Muscle layer of duodenum (tissue), 2 donors: ENCODE measurements around the gene CYB5RL.

Experiments
- H3K27ac ChIP-seq: one replicate; pipeline ENCODE4 v1.7.0; 2013; ENCODE audit warnings: mild to moderate bottlenecking, low read length
- H3K27me3 ChIP-seq: one replicate; pipeline ENCODE4 v1.7.0; 2013; ENCODE audit warnings: low read depth, mild to moderate bottlenecking, control low read depth, low read length
- H3K36me3 ChIP-seq, 2 donors: one replicate each; pipeline ENCODE4 v1.7.0; 2013; ENCODE audit warnings: low read length in 2 of 2, control low read depth in 1 of 2, mild to moderate bottlenecking in 1 of 2; ENCODE audit not compliant: insufficient read depth in 2 of 2, control insufficient read depth in 1 of 2
- H3K4me1 ChIP-seq, 2 donors: one replicate each; pipeline ENCODE4 v1.7.0; 2013; ENCODE audit warnings: low read length in 2 of 2, mild to moderate bottlenecking in 2 of 2, control low read depth in 1 of 2, moderate library complexity in 1 of 2; ENCODE audit not compliant: insufficient read depth in 2 of 2, control insufficient read depth in 1 of 2
- H3K4me3 ChIP-seq, 2 donors: one replicate each; pipeline ENCODE4 v1.7.0; 2013; ENCODE audit warnings: low read length in 2 of 2, low read depth in 1 of 2, mild to moderate bottlenecking in 1 of 2
- H3K9me3 ChIP-seq, 2 donors: one replicate each; pipeline ENCODE4 v1.7.0; 2013; ENCODE audit warnings: low read length in 2 of 2, control low read depth in 1 of 2, mild to moderate bottlenecking in 1 of 2; ENCODE audit not compliant: control insufficient read depth in 1 of 2
- donor health status: healthy.

The CYB5RL gene

DNA sequence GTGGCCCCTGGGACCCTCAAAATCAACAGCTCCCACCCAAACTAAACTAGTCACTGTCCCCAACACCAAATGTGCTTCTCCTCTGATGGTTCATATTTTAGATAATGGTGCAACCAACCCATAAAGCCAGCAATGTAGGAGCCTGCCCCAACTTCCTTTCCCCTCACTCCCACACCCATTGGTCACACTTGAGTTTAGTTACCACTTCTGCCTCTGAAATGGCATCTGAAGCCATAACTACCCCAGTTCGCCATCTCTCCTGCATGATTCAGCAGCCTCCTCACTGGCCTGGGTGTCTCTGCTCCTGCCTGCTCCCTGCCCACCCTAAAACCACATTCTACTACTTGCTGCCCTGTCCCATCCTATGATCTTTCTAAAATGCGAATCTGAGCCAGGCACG lies 43.6 kb downstream of the CYB5RL start:
- H3K4me3 ChIP-seq, result no peak overlapping the region
- no peaks in the 10 kb centered on the region for H3K4me1 ChIP-seq
- no peaks in the 10 kb centered on the region for H3K27me3 ChIP-seq

DNA sequence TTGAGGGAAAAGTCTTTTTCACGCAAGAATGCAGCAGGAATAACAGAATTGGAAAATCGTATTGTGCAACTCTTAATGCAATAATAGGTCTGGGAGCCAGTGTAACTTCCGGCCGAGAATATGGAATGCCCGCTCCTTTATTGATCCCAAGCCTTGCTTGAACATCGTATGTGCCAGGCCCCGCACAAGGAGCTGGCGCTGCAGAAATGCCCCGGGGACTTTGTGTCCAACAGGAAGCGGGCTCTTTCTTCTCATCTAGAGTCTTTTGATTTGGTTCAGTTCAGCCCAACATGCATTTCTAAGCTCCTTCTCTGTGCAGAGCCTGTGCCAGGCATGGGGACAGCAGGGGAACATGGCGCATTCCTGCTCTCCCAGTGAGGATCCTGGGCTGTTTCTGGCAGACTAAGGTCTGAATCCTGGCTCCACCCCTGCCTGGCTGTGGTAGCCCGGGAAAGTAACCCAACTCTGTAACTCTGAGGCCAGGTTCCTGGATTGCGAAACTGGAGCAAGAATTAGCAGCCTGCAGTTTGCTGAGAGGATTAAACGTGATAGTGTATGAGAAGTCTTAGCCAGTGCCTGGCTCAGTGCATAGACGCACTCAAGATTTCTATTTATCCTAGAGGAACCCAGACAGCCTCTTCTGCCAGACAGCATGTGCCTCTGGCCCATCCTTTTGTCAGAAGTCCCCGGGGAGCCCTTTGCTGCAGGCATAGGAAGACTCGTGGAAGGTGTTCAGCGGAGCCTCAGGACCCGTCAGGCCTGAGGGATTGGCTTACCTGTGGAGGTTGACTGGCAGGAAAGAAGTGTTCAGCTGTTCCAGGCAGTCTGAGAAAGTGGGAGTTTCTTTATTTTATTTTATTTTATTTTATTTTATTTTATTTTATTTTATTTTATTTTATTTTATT lies 46.0 kb downstream of the CYB5RL start:
- Histone ChIP-seq H3K27ac (no peak overlapping the region), H3K9me3 (no peaks in the 10 kb centered on the region), H3K36me3 (no peaks in the 10 kb centered on the region), H3K4me1 (no peaks in the 10 kb centered on the region), H3K27me3 (no peaks in the 10 kb centered on the region), H3K4me3 (no peak overlapping the region)

More for the DNA sequence above, 43.6 kb downstream of the CYB5RL start:
- Histone ChIP-seq H3K36me3 (no peaks in the 10 kb centered on the region), H3K9me3 (no peaks in the 10 kb centered on the region), H3K27ac (no peak overlapping the region)

DNA sequence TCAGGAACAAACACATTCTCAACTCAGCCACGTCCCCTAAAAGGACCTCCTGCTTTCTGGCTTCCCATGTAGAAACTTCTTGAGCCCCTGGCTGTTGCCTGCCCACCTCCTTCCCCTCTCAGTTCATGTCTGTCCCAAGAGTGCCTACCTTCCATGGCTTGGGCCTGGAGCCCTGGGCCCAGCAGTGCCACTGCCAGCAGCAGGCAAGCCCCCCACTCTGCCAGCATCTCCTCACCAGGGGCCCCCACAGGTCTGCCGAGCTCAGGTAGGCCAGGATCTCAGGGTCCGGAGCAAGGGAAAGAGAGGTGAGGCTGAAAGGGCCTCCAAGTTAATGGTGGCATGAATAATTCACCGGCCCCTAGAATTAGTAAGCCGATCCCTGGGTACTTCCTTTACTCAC lies 47.1 kb downstream of the CYB5RL start, which contains the start of gene CDCP2:
TSS of gene CDCP2 (minus strand) at position 305 of the 400 bp plus-strand sequence. CDS start at position 227, 78 bp downstream.
- H3K36me3 ChIP-seq, result no peaks in the 10 kb centered on the region
- no peaks in the 10 kb centered on the region for H3K4me1 ChIP-seq
- no peak within 1 kb of the TSS for H3K27ac ChIP-seq
- no peaks in the 10 kb centered on the region for H3K27me3 ChIP-seq
- H3K9me3 ChIP-seq, result no peaks in the 10 kb centered on the region
- no peak within 1 kb of the TSS for H3K4me3 ChIP-seq

DNA sequence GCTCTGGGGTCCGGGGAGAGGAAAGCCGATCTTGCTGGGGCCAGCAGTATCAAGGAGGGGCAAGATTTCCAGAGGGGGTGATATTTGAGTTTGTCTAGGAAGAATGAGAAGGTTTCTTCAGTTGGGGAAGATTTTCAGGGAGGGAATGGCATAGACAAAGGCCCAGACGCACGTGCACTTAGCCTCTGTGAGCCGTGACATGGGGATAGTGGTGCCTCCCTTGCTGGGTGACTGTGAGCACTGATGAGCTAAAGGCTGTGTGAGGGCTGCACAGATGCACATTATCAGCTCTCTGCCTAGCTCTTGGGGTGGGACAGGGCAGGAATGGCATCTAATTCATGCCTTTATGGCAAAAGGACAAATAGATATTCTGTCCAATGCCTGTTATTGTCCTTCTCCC lies 48.8 kb downstream of the CYB5RL start:
- no peaks in the 10 kb centered on the region for H3K27me3 ChIP-seq
- no peak overlapping the region for H3K4me3 ChIP-seq
- no peaks in the 10 kb centered on the region for H3K4me1 ChIP-seq
- no peak overlapping the region for H3K27ac ChIP-seq
- no peaks in the 10 kb centered on the region for H3K36me3 ChIP-seq
- no peaks in the 10 kb centered on the region for H3K9me3 ChIP-seq
